ENCODE measurements around the gene TMEM14A.

Gene TMEM14A

GRCh38 chr6:52670502-52671409 lies at the start of gene TMEM14A:
TSS of gene TMEM14A (plus strand) at chr6:52671113. CDS start at chr6:52677103, 5,990 bp downstream.
- TF ChIP-seq CTCF (IDR thresholded peaks at IDR 0.05; ENCODE audit: control insufficient read depth, extremely low read depth, insufficient read depth) = no peak
- peak; percentile 86 for DNase-seq (ENCODE audit: low read depth)
- peak within 1 kb of the TSS; percentile 71 for H3K4me3 ChIP-seq (ENCODE audit: low read depth, low read length)

GRCh38 chr6:52621631-52622030 lies 49.3 kb upstream of the TMEM14A start:
- DNase-seq (ENCODE audit: low read depth) = no peak
- TF ChIP-seq CTCF (IDR thresholded peaks at IDR 0.05; ENCODE audit: control insufficient read depth, extremely low read depth, insufficient read depth) = no peak
- no peak overlapping the region for H3K4me3 ChIP-seq (ENCODE audit: low read depth, low read length)

GRCh38 chr6:52622810-52623209 lies 48.1 kb upstream of the TMEM14A start:
- DNase-seq (ENCODE audit: low read depth) = no peak
- TF ChIP-seq CTCF (IDR thresholded peaks at IDR 0.05; ENCODE audit: control insufficient read depth, extremely low read depth, insufficient read depth) = no peak
- no peak overlapping the region for H3K4me3 ChIP-seq (ENCODE audit: low read depth, low read length)

GRCh38 chr6:52632011-52632410 lies 38.9 kb upstream of the TMEM14A start:
- no peak overlapping the region for H3K4me3 ChIP-seq (ENCODE audit: low read depth, low read length)
- TF ChIP-seq CTCF (IDR thresholded peaks at IDR 0.05; ENCODE audit: control insufficient read depth, extremely low read depth, insufficient read depth) = no peak
- DNase-seq (ENCODE audit: low read depth) = no peak

GRCh38 chr6:52634211-52634610 lies 36.7 kb upstream of the TMEM14A start:
- no peak for TF ChIP-seq CTCF (IDR thresholded peaks at IDR 0.05; ENCODE audit: control insufficient read depth, extremely low read depth, insufficient read depth)
- DNase-seq (ENCODE audit: low read depth) = no peak
- H3K4me3 ChIP-seq (ENCODE audit: low read depth, low read length) = no peak overlapping the region

- DNase-seq (ENCODE audit: low read depth) = no peak
- no peak for TF ChIP-seq CTCF (IDR thresholded peaks at IDR 0.05; ENCODE audit: control insufficient read depth, extremely low read depth, insufficient read depth)
- H3K4me3 ChIP-seq (ENCODE audit: low read depth, low read length) = no peak overlapping the region
Measured at GRCh38 chr6:52635049-52635577, 35.8 kb upstream of the TMEM14A start.
